ENCODE results near the gene PML. TPM values are rescaled to one million over a fixed set of nuclear protein-coding genes. Genes with fewer than 3 reads are reported as not detected.
"Not testable (repeated sequence)": the region's sequence is repeated elsewhere in the genome, so short reads cannot be mapped to it uniquely, and the experiment has no call there.

PML gene
- polyA plus RNA-seq, 1 of the 3 experiments (the other 2 are of a cell fraction): 18.4 TPM

- TF ChIP-seq MAX (IDR thresholded peaks at IDR 0.05; ENCODE audit: low read depth) (no peak), RCOR1 (IDR thresholded peaks at IDR 0.05; ENCODE audit: low read length) (peak; percentile 55; the same call in 1 of the 2 replicates), CHD2 (IDR thresholded peaks at IDR 0.05; ENCODE audit: low read length, partially characterized antibody) (no peak), YY1 (IDR thresholded peaks at IDR 0.05; ENCODE audit: low read depth) (no peak), REST (IDR thresholded peaks at IDR 0.05; ENCODE audit: low read depth, low read length) (no peak)
These were observed 35.4 kb upstream of the PML start (continued) for GRCh38 chr15:73959012-73959581.

GRCh38 chr15:73959801-73960200 is 34.7 kb upstream of the PML start:
- no peaks in the 10 kb centered on the region for H3K9me3 ChIP-seq
- H3K36me3 ChIP-seq (replicated peaks in 1 of 2; ENCODE audit: control insufficient read depth in 1 of 2, insufficient read depth in 2 of 2, low read length in 1 of 2): no peaks in the 10 kb centered on the region
- no peaks in the 10 kb centered on the region for H3K79me2 ChIP-seq (ENCODE audit: insufficient read depth)
- peaks cover 4 to 31% of the 10 kb centered on the region in 2 experiments for H3K4me1 ChIP-seq (ENCODE audit: control insufficient read depth in 1 of 2, insufficient read depth in 2 of 2, low read depth in 1 of 2, low read length in 1 of 2)
- H4K20me1 ChIP-seq (ENCODE audit: insufficient read depth): no peaks in the 10 kb centered on the region
- H3F3A ChIP-seq (replicated peaks; ENCODE audit: insufficient read depth): peaks cover 33% of the 10 kb centered on the region
- H3K4me3 ChIP-seq (ENCODE audit: low read depth in 2 of 2, low read length in 1 of 2): no peak overlapping the region
- H3K27ac ChIP-seq (ENCODE audit: low read depth in 2 of 2, low read length in 1 of 2): peak overlapping the region in 1 of 2 experiments; percentile 25; a peak in 1 of 4 replicates
- H3K4me2 ChIP-seq: 0 out of 2 replicates have a peak overlapping the region, but pooled peaks have one; percentile 54
- ChIA-PET POLR2A (no interaction called here), CTCF (interaction anchor here (0.9 to 3.3 kb wide), 7 partner anchors 9 to 86 kb away, joined by 3 to 15 read pairs (median 3); partner anchors contain the start of gene TBC1D21)
- H2AFZ ChIP-seq (ENCODE audit: low read depth): no peak overlapping the region
- H3K27me3 ChIP-seq (ENCODE audit: insufficient read depth): no peaks in the 10 kb centered on the region
- no peak overlapping the region for H3K9ac ChIP-seq
- TF ChIP-seq POLR2AphosphoS5 (IDR thresholded peaks at IDR 0.05; ENCODE audit: low read depth, low read length) (no peak), SMC3 (IDR thresholded peaks at IDR 0.05; ENCODE audit: low read depth, low read length) (no peak), PBX3 (IDR thresholded peaks at IDR 0.05) (no peak), CTCF (IDR thresholded peaks at IDR 0.05) (no peak), MEF2A (IDR thresholded peaks at IDR 0.05; ENCODE audit: borderline replicate concordance, low read depth) (no peak), FOXJ3 (CRISPR knock-in tag; IDR thresholded peaks at IDR 0.05) (no peak), FOXM1 (IDR thresholded peaks at IDR 0.05; ENCODE audit: low read depth) (no peak), FOSL2 (IDR thresholded peaks at IDR 0.05; ENCODE audit: borderline replicate concordance, low read depth) (no peak)
- no peaks in the 10 kb centered on the region for H3K9me2 ChIP-seq
- no peak for DNase-seq
- WGBS (ENCODE audit: low lambda C conversion rate): 95% methylated on average over 6 of the region's 6 CpGs

- 97% methylated on average over 7 of the region's 7 CpGs for WGBS (ENCODE audit: low lambda C conversion rate)
- CTCF ChIA-PET: interaction anchor here (0.6 to 3.3 kb wide), 9 partner anchors 8 to 620 kb away, joined by 3 to 15 read pairs (median 3); partner anchors contain the start of gene TBC1D21
- DNase-seq: not testable (repeated sequence)
These were observed 33.9 kb upstream of the PML start for GRCh38 chr15:73960472-73961070.

More at GRCh38 chr15:73960472-73961070, 33.9 kb upstream of the PML start:
- H3K9ac ChIP-seq; H3K4me2 ChIP-seq; H4K20me1 ChIP-seq (ENCODE audit: insufficient read depth); H3K9me3 ChIP-seq; H3K27ac ChIP-seq (ENCODE audit: low read depth in 2 of 2, low read length in 1 of 2); H2AFZ ChIP-seq (ENCODE audit: low read depth); H3K79me2 ChIP-seq (ENCODE audit: insufficient read depth); POLR2A ChIA-PET; H3K4me3 ChIP-seq (ENCODE audit: low read depth in 2 of 2, low read length in 1 of 2); H3K27me3 ChIP-seq (ENCODE audit: insufficient read depth); H3K9me2 ChIP-seq; H3K36me3 ChIP-seq (replicated peaks in 1 of 2; ENCODE audit: control insufficient read depth in 1 of 2, insufficient read depth in 2 of 2, low read length in 1 of 2): not testable (repeated sequence)
- Histone ChIP-seq H3K4me1 (ENCODE audit: control insufficient read depth in 1 of 2, insufficient read depth in 2 of 2, low read depth in 1 of 2, low read length in 1 of 2) (peaks cover 7 to 36% of the 10 kb centered on the region in 2 experiments), H3F3A (replicated peaks; ENCODE audit: insufficient read depth) (peaks cover 40% of the 10 kb centered on the region)
